NCI-H1694 treated with DMSO at 0.1 percent for 48 hours (cell line): ENCODE measurements around the gene CDC45.
"Not testable (repeated sequence)": the region's sequence is repeated elsewhere in the genome, so short reads cannot be mapped to it uniquely, and the experiment has no call there.

Experiments
- DNase-seq: peaks from one replicate; lab custom pipeline; 2025; lab: John Stamatoyannopoulos, UW

The CDC45 gene, protein sequence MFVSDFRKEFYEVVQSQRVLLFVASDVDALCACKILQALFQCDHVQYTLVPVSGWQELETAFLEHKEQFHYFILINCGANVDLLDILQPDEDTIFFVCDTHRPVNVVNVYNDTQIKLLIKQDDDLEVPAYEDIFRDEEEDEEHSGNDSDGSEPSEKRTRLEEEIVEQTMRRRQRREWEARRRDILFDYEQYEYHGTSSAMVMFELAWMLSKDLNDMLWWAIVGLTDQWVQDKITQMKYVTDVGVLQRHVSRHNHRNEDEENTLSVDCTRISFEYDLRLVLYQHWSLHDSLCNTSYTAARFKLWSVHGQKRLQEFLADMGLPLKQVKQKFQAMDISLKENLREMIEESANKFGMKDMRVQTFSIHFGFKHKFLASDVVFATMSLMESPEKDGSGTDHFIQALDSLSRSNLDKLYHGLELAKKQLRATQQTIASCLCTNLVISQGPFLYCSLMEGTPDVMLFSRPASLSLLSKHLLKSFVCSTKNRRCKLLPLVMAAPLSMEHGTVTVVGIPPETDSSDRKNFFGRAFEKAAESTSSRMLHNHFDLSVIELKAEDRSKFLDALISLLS

GRCh38 chr22:19479355-19480172 is at the start of gene CDC45:
Gene CDC45, plus strand, starts transcription at chr22:19479920. Its CDS starts 49 bp downstream, at chr22:19479969.
- peak; percentile 95 for DNase-seq

DNA sequence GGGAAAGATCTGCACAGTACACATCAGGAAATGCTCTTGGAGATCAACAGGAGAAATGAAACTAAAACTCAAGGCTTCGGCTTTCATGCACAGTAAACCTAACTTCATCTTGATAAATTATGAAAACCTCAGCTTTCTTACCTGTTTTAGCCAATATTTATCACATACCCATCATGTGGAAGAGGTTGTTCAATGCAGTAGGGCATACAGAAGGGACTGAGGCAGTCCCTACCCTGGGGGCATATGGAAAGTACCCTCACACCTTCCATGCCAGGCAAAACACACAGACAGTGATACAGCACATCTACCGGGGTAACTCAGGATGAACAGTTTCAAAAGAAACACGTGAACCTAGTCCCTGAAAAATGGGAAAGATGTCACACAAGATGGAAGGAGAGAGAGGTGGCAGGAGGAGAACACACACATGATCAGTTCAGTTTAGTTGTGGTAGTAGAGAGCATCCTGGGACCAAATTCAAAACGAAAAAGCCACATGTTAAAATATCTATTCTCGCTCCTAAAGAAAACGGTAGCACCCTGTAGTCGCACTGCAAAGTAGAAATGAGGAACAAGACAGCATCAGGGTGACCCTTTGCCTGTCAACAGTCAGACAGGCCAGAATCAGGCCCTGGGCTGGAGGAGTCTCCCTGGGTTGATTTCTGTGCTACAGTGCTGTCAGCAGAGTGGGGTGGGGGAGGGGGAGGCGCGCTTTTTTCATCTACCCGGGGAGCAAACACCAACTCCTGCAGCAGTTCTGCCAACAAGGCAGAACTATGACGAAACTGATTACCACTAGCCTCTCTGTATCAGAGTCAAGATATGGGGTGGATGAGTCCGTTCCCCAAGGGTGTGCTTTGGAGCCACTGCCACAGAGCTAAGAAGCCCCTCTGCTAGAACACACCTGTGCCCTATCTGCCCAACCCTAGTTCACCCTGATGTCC is 49.5 kb upstream of the CDC45 start:
- no peak for DNase-seq

DNA sequence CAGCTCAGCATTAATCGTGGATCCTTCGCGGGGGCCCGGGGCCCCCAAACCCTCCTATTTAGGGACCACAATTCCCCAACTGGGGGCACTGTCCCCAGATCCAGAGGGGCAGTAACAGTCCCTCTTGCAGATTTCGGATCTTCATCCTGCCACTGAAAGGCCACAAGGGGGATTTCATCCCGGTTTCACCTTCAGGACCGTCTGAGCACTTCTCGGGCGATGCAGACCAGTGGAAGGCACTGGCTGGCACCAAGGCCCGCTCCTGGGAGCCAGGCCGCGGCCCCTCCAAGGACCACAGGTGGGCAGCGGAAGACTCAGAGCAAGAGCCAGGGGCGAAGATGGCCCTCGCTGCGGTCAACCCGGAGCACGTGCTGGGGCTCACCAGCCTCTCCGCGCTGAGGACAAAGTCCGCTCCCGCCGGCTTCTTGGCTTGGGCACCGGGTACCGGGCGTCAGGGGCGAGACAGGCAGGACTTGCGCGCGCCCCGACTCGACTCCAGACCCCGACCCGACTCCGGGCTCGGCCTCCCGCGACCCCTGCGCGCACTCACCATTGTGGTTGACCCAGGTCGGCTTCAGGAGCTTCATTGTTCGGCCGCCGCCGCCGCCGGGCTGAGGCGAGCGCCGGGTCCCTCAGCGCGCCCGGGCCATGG is 48.7 kb upstream of the CDC45 start:
- no peak for DNase-seq

- DNase-seq, result peak; percentile 54
Observed at GRCh38 chr22:19431649-19432132, 48.0 kb upstream of the CDC45 start, which contains the start of gene HIRA. Gene HIRA, minus strand, starts transcription at chr22:19431733. Its CDS starts 257 bp downstream, at chr22:19431476.

- DNase-seq, result peak; percentile 72
Observed at GRCh38 chr22:19432133-19432851, 47.4 kb upstream of the CDC45 start, which contains the start of gene MRPL40. Gene MRPL40, plus strand, starts transcription at chr22:19432545. Its CDS starts 10 bp downstream, at chr22:19432555.

GRCh38 chr22:19434401-19434800 is 45.3 kb upstream of the CDC45 start:
- DNase-seq, result no peak

GRCh38 chr22:19434829-19435580 is 44.7 kb upstream of the CDC45 start:
- no peak for DNase-seq

GRCh38 chr22:19436444-19437161 is 43.1 kb upstream of the CDC45 start:
- DNase-seq, result not testable (repeated sequence)

GRCh38 chr22:19438298-19438697 is 41.4 kb upstream of the CDC45 start:
- DNase-seq, result peak; percentile 31

- DNase-seq, result no peak
Observed at GRCh38 chr22:19440411-19441195, 39.1 kb upstream of the CDC45 start.

GRCh38 chr22:19442166-19442565 is 37.6 kb upstream of the CDC45 start:
- DNase-seq, result no peak

DNA sequence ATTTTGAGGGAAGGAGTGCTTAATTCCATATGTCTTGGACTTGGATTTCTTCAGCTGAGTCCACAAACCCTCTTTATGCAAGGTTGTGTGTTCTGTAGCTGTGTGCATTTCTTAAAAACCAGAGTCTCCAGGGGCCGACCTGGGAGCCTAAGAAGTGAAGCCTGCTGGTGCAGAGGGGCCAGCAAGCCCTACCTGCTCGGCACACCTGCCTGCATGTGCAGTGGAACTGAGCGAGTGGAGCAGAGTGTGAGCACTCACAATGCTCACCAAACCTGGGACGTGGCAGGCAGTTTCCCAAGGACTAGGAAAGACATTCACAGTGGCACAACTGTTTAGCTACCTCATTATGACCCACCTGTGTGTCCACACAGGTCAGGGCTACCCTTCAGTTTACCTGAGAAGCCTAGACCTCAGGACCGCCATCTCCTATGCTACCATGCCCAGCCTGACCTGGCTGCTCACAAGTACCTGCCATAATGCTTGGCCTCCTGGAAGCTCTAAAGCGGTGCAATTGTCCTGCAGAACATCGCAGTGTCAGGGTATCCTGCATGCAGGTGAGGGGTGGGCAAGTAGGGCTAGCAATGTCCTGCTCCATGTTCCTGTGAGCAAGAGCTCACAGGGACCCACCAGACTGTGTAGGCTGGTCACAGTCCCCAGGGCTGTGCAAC is 36.0 kb upstream of the CDC45 start:
- DNase-seq, result no peak

- not testable (repeated sequence) for DNase-seq
Observed at GRCh38 chr22:19445279-19445982, 34.3 kb upstream of the CDC45 start.

DNA sequence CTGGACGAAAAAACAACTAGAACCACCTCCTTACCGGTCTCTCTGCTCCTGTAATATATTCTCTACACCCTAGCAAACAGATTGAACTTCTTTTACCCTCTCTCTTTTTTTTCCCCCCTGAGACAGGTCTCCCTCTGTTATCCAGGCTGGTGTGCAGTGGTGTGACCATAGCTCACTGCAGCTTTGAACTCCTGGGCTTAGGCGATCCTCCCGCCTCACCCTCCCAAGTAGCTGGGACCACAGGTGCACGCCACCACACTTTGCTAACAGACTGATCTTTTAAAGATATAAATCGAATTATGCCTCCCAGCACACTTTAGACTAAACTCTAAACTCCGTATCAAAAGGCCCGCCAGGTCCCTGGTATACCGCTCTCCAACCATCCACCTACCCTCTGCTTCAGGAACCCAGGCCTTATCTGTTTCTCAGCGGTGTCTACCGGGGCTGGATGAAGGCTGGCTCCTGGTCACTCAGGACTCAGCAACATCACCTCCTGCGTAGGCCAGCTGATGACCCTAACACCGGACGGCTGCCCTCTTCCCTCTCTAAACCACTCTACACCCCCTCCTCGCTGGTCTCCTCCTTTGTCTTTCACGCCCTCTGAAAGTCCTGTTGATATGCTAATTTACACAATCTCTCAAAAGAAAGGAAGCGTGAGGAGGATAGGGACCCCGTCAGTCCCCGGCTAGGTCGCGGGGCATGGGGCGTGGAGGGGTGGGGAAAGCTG is 33.0 kb upstream of the CDC45 start:
- DNase-seq, result no peak

DNA sequence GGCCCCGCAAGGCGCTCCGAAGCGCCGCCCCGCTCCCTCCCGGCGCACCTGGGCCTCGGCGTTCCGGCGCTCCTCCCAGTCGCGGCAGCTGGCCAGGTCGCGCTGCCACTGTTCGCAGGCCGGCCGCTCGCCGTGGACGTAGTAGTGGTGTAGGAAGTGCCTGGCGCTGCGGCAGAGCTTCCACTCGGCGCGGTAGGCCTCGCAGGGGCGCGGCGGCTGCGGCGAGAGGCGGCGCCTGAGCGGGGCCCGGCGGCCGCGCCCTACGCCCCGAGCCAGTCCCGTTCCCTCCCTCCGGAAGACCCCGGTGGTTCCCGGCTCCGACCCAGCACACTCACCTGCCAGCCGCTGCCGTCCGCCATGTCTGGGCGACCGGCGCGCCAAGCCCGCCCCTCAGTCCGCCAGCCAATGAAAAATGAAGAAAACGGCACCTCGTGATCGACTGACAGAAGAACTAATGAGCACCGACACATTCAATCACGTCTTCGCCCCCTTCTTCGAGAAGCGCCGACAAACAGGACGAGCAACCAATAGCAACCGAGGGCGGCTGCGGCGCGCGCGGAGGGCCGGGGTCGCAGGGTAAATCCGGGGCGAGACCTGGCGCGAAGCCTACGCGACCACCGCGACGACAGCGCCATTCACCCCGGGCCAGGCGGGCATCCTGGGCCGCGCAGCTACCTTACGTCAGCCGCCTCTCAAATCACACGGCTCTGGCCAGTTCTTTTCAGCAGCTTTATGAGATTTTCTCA is 32.2 kb upstream of the CDC45 start, which contains the start of gene C22orf39:
C22orf39 (minus strand) TSS at position 382 of the 746 bp plus-strand sequence; CDS start at position 359, 23 bp downstream.
- peak; percentile 96 for DNase-seq
